NCI-H2227 (cell line): ENCODE results near the gene ICAM4.
"Not testable (repeated sequence)": the region's sequence is repeated elsewhere in the genome, so short reads cannot be mapped to it uniquely, and the experiment has no call there.

Source experiments
- DNase-seq: peaks from one replicate; lab custom pipeline; 2025; ENCODE audit not compliant: unreplicated experiment; lab: John Stamatoyannopoulos, UW

ICAM4 gene, protein sequence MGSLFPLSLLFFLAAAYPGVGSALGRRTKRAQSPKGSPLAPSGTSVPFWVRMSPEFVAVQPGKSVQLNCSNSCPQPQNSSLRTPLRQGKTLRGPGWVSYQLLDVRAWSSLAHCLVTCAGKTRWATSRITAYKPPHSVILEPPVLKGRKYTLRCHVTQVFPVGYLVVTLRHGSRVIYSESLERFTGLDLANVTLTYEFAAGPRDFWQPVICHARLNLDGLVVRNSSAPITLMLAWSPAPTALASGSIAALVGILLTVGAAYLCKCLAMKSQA

DNA sequence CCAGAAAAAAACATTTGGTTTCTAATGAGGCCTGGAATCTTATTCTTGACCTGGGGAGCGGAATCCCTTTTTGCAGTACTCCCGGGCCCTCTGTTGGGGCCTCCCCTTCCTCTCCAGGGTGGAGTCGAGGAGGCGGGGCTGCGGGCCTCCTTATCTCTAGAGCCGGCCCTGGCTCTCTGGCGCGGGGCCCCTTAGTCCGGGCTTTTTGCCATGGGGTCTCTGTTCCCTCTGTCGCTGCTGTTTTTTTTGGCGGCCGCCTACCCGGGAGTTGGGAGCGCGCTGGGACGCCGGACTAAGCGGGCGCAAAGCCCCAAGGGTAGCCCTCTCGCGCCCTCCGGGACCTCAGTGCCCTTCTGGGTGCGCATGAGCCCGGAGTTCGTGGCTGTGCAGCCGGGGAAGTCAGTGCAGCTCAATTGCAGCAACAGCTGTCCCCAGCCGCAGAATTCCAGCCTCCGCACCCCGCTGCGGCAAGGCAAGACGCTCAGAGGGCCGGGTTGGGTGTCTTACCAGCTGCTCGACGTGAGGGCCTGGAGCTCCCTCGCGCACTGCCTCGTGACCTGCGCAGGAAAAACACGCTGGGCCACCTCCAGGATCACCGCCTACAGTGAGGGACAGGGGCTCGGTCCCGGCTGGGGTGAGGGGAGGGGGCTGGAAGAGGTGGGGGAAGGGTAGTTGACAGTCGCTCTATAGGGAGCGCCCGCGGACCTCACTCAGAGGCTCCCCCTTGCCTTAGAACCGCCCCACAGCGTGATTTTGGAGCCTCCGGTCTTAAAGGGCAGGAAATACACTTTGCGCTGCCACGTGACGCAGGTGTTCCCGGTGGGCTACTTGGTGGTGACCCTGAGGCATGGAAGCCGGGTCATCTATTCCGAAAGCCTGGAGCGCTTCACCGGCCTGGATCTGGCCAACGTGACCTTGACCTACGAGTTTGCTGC is at the start of gene ICAM4:
ICAM4 (plus strand) TSS at position 153 of the 935 bp plus-strand sequence; CDS start at position 211, 58 bp downstream.
- DNase-seq = no peak

DNA sequence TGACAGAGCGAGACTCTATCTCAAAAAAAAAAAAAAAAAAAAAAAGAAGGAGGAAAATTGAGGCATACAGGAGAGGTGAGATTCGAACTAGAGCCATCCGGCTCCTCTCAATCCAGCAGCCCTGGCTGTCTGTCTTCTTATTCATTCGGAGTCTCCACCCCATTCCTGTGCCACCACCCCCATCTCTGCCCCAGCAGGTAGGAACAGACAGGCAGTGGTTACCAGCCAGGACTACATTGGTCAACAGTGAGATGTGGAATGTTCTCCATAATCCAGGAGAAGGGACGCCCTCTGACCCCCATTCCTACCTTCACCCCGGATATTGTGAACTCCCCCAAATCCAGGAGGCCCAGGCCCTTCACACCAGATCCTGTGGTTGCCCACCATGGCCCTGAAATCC is 49.1 kb upstream of the ICAM4 start:
- no peak for DNase-seq

DNA sequence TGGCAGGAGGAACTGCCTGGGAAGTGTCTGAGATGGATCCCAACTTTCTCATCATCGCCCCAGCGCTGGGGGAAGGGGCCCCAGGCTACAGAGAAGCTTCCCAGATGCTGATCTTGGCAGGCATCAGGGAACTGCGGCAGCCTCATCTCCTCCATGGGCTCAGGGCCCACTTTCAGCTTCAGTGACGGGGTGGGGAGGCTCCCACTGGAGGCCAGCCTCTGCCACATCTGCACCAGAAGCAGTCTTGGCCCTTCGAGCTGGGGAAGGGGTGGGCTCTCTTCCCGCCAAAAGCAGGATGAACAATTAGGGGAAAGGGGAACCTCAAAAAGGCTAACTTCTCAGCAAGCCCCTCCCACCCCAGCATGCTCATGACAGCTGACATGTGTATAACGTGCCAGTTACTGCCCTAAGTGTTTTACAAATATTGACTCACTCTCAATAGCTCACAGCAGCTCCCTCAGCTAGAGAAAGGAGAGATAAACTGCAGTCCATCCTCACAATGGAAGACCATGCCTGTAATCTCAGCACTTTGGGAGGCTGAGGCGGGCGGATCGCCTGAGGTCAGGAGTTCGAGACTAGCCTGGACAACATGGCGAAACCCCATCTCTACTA is 48.5 kb upstream of the ICAM4 start:
- DNase-seq = no peak

DNA sequence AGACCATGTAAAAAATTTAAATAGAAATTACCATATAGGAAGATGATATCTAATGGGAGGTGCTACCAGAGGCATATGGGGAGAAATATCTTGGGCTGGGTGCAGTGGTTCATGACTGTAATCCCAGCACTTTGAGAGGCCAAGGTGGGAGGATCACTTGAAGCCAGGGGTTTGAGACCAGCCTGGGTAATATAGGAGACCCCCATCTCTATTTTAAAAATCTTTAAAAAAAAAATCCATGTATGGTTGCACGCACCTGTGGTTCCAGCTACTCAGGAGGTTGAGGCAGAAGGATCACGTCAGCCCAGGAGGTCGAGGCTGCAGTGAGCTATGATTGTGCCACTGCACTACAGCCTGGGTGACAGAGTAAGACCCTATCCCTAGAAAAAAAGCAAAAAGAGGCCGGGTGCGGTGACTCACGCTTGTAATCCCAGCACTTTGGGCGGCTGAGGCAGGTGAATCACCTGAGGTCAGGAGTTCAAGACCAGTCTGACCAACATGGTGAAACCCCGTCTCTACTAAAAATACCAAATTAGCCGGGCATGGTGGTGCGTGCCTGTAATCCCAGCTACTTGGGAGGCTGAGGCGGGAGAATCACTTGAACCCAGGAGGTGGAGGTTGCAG is 44.8 kb upstream of the ICAM4 start:
- DNase-seq = not testable (repeated sequence)

DNA sequence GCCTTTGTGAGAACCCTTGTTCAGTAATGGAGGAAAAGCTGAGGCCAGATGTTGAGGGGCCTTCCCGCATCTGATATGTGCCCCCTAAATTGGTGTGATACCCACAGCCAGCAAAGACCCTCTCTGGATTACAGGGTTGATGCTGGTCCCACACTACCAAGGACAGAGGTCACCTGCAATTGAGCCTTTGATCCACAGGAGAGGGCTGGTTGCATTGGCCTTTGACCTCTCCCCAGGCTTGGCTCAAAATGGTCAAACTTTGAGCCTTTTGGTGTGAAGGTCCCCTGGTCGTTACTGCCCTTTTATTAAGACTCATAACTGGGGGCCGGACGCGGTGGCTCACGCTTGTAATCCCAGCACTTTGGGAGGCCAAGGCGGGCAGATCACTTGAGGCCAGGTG is 43.1 kb upstream of the ICAM4 start:
- no peak for DNase-seq

DNA sequence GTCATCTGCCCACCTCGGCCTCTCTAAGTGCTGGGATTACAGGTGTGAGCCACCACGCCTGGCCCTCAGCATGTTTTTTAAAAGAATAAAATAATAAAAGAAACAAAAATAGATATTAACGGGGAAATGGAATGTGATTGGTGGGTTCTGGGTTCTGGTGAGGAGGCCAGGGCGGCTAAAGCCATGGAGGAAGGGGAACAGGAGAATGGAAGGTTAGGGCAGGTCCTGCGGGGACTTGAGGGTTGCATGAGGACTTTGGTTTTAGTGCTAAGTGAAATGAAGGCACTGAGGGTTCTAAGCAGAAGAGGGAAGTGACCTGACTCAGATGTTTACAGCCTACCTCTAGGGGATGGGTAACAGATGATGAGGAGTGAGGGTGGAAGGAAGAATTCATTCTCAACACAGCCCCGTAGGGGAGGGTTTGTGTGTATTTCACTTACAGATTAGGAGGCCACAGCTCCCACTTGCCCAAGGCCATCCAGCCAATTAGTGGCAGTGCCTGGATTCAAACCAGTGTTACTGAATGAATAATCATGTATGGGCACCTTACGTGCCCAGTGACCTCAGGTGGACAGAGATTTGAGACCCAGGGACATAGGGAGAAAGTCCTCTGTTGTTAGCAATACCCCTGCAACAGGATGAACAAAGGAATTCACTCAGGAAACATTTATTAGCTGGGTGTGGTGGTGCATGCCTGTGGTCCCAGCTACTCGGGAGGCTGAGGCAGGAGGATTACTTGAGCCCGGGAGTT is 41.4 kb upstream of the ICAM4 start:
- no peak for DNase-seq

DNA sequence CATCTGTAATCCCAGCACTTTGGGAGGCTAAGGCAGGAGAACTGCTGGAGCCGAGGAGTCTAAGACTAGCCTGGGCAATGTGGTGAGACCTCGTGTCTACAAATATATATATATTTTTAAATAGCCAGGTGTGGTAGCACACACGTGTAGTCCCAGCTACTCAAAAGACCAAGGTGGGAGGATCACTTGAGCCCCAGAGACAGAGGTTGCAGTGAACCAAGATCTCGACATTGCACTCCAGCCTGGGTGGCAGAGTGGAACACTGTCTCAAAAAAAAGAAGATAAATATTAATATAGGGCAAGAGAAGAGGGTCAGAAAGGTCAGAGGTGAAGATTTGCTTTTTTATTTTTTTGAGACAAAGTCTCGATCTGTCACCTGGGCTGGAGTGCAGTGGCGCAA is 40.2 kb upstream of the ICAM4 start:
- no peak for DNase-seq

DNA sequence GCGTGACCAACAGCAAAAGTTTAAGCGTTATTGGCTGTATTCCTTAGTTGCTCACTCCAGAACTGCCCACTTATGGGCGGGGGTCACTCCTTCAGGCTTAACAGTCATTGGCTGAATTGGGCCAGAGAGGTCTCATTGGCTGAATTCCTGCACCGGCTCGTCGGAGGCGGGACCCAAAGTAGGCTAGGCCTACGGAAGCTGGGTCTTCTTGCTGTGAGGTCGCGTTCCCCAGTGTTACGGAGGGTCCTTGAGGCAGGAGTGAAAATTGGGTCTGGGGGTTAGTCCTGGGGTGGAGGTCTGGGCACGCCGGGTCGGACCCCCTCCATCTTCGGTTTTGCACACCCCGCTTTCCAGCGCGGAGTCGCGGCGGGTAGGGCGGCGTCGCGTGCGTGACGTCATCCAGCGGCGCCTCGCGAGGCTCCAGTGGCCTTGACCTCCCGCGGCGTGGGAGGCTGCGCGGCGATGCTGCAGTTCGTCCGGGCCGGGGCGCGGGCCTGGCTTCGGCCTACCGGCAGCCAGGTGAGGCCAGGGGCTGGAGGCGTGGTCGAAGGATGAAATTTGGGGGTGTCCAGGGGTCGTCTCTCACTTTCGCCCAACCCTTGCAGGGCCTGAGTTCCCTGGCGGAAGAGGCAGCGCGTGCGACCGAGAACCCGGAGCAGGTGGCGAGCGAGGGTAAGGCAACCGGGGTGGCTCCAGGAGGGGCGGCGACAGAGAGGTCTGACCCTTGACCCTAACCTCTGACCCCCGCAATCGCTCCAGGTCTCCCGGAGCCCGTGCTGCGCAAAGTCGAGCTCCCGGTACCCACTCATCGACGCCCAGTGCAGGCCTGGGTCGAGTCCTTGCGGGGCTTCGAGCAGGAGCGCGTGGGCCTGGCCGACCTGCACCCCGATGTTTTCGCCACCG is 34.7 kb upstream of the ICAM4 start, which contains the start of gene MRPL4:
MRPL4 (plus strand) TSS at position 423 of the 903 bp plus-strand sequence; CDS start at position 463, 40 bp downstream.
- peak; percentile 95 for DNase-seq

DNA sequence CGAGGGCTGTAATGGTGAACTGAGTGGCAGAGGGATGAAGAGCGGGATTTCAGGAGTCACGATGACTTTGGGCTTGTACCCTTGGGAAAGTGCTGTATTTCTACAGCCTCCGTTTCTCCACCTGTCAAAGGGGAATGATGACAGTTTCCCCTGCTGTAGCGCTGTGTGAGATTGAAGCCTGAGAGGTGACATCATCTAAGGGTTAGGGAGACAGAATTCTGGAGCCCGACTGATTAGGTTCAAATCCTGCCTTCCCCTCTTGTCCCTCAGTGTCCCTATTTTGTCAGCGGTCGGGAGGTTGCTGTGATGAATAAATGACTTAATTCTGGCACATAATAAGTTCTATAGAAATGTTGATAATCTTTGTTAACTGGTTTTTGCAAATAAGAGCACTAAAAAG is 34.0 kb upstream of the ICAM4 start:
- DNase-seq = no peak

DNA sequence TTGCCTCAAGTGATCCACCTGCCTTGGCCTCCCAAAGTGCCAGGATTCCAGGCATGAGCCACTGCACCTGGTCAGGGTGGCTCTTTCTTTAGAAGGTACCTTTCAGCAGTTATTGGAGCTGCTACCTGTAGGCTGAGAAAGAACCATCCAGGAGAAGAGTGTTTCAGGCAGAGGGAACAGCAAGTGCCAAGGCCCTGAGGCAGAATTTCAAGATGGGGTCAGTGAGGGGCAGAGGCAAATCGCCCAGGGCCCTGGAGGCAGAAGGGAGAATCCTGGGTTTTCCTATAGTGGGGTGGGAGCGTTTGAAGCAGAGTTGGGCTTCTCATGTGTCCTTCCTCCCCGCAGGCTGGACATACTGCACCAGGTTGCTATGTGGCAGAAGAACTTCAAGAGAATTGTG is 32.5 kb upstream of the ICAM4 start:
- no peak for DNase-seq

DNA sequence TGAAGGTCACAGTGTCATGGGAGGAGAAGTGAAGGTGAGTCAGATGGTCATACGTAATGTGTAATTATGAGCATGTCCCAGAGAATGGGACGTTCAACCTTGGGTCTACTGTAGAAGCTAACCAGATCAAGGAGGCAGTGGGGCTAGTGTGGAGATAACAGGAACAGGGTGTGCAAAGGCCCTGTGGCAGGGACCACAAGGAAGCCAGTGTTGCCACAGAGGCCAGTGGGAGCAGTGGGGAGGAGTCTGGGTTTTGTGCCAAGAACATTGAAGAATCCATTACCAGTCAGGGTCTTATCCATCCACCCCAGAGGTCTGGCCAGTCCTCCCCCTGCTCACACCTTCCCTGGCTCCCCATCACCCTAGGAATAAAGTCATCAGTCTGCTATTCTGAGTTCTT is 31.4 kb upstream of the ICAM4 start:
- no peak for DNase-seq

DNA sequence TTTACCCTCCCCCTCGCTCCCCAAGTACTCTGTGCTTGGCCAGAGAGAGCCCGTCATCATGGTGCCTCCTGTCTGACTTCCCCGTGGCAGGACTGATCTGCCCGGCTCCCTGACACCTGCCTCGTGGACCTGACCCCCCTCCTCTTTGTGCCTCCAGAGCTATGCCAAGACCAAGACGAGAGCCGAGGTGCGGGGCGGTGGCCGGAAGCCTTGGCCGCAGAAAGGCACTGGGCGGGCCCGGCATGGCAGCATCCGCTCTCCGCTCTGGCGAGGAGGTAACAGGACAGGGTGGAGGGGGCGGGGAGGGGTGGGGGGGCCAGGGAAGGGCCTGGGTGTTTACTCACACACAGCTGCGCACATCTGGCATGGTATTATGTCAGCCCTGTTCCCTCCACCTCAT is 30.2 kb upstream of the ICAM4 start:
- no peak for DNase-seq

DNA sequence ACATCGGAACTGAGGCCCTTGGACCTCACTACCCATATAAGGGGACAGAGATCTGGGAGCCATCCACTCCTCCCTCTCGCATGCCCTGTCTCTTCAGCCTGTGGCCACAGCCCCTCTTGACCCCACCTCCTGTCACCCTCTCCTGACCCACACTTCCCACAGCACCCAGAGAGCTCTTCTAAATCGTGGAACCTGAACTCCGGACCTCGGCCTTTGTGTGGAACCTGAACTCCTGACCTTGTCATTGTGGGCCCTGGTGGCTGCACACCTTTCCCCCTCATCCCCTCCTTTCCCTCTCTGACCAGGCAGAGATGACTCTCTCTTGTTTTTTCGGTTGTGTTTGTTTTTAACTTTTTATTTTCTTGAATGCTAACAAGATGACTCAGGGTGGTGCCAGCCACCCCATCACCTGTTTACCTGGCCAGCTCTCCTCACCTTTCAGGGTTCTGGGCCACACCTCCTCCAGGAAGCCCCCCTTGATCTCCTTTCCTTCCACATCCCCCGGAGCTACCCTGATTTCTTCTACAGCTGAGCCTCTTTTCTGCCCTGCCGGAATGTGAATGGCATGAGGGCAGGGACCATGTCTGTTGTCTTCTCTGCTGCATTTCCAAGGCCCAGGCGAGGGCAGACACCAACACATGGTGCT is 29.7 kb upstream of the ICAM4 start:
- no peak for DNase-seq

DNA sequence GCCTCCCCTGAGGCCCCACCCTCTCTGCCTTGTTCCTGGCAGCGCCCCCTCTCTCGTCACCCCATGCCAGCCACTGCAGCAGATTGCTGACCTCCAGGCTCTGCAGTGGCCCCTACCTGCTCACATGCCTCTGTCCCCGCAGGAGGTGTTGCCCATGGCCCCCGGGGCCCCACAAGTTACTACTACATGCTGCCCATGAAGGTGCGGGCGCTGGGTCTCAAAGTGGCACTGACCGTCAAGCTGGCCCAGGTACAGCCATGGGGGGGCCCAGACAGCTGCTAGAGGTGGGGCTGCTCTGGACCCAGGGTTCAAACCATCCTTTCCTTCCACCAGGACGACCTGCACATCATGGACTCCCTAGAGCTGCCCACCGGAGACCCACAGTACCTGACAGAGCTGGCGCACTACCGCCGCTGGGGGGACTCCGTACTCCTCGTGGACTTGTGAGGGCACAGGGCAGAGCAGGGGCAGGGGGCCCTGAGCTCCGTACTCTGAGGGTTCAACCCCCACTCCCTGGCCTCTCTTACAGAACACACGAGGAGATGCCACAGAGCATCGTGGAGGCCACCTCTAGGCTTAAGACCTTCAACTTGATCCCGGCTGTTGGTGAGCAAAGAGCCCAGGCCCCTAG is 28.6 kb upstream of the ICAM4 start:
- no peak for DNase-seq

DNA sequence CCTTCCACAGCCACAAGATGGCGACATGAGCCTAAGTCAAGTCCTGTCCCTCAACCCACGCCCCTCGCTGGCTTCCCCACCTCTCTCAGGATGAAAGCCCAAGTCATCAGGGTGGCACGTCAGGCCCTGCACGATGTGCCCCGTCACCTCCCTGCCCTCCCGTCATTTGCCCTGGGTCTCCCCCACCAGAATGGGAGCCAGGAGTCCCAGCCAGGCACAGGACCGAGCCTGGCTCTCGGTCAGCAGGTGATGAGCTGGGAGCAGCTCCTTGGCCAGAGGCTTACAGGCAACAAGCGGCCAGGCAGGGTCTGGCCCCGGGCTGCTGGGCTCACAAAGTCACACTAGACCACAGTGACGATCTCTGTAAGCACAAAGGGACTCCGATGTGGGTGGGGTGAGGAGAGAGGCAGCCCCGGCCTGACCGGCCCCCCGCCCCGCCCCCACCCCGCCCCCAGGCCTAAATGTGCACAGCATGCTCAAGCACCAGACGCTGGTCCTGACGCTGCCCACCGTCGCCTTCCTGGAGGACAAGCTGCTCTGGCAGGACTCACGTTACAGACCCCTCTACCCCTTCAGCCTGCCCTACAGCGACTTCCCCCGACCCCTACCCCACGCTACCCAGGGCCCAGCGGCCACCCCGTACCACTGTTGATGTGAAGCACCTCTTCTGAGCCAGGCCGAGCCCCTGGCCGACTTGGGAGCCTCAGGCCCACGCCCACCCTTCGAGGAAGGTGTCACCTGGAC is 27.4 kb upstream of the ICAM4 start:
- peak; percentile 92 for DNase-seq

DNA sequence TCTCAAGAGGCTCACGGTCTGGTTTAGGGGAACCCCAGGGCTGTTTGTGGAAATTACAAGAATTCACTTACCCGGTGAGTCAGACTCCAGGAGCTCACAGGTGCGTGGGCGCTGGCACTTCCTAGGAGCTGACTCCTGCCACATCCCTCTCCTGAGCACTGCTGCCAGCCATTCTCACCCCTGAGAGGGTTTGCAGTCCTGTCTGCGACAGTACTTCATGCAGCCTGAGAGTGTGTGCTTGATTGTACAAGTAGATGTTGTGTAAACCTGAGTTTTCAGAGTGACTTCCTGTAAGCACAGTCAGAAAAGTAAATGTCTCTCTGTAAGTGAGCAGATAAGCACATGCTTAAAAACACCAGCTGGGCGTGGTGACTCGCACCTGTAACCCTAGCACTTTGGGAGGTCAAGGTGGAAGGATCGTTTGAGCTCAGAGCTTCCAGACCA is 26.6 kb upstream of the ICAM4 start:
- DNase-seq = no peak

DNA sequence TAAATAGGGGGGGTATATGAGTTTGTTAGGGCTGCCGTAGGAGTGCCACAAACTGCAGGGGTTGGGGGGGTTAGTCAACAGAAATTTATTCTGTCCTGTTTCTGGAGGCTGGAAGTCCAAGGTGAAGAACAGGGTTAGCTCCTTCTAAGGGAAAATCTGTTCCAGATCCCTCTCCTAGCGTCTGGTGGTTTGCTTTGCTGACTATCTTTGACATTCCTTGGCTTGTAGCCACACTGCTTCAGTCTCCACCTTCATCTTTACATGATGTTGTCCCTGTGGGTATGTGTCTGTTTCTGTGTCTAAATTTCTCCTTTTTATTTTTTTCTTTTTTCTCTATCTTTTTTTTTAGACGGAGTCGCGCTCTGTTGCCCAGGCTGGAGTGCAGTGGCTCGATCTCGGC is 24.0 kb upstream of the ICAM4 start:
- no peak for DNase-seq

DNA sequence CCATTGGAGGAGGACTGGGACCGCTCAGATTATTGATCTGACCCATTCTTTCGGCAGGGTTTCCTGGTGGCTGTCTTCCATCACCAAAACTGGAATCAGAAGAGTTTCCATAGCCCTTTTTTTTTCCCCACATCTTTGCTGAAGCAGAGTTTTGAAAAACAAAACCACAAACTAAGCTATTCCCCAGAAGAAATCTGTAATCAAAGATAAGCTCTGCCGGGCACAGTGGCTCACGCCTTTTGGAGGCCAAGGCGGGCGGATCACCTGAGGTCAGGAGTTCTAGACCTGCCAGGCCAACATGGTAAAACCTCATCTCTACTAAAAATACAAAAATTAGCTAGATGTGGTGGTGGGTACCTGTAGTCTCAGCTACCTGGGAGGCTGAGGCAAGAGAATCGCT is 20.0 kb upstream of the ICAM4 start:
- DNase-seq = no peak
